Measurements from ENCODE around the gene ACTR3. TPM values are rescaled to one million over a fixed set of nuclear protein-coding genes. Genes with fewer than 3 reads are reported as not detected.

Gene ACTR3
- total and polyA plus RNA-seq, 9 donors: 41.7 to 167 (median 133) TPM

DNA sequence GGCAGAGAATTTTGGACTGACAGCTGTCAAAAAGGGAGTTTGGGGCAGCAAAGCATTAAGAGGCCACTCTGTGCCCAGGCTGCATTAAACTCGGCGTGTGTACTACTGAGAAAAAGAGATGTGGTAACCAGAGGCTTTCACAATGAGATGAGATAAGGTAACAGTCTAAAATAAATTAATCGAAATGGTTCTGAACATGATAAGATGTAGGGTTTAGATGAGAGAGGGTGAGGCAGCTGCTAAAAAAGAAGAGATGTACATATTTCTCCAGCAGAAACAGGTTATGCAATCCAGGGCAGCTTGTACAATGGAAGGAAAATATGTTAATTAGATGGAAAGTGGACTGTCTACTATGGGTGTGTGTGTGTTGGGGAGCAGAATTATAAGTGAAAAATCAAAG lies 39.2 kb upstream of the ACTR3 start:
- Histone ChIP-seq H3K27me3 (no peaks in the 10 kb centered on the region), H3K36me3 (no peaks in the 10 kb centered on the region), H3K4me1 (ENCODE audit: insufficient read depth) (peaks cover 3% of the 10 kb centered on the region), H3K4me3 (no peak overlapping the region), H3K27ac (no peak overlapping the region), H3K9me3 (no peaks in the 10 kb centered on the region)
- 68 to 85% (median 79%) methylated on average over 3 of the region's 3 CpGs for WGBS, 3 donors
- intact Hi-C loops (cut with DNase I): no loop called here
- no peak for DNase-seq
- no peak for TF ChIP-seq POLR2A (IDR thresholded peaks at IDR 0.05)
- TF ChIP-seq, protein P1, sequence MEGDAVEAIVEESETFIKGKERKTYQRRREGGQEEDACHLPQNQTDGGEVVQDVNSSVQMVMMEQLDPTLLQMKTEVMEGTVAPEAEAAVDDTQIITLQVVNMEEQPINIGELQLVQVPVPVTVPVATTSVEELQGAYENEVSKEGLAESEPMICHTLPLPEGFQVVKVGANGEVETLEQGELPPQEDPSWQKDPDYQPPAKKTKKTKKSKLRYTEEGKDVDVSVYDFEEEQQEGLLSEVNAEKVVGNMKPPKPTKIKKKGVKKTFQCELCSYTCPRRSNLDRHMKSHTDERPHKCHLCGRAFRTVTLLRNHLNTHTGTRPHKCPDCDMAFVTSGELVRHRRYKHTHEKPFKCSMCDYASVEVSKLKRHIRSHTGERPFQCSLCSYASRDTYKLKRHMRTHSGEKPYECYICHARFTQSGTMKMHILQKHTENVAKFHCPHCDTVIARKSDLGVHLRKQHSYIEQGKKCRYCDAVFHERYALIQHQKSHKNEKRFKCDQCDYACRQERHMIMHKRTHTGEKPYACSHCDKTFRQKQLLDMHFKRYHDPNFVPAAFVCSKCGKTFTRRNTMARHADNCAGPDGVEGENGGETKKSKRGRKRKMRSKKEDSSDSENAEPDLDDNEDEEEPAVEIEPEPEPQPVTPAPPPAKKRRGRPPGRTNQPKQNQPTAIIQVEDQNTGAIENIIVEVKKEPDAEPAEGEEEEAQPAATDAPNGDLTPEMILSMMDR (IDR thresholded peaks at IDR 0.05): no peak
- no peak for TF ChIP-seq EP300 (IDR thresholded peaks at IDR 0.05)

DNA sequence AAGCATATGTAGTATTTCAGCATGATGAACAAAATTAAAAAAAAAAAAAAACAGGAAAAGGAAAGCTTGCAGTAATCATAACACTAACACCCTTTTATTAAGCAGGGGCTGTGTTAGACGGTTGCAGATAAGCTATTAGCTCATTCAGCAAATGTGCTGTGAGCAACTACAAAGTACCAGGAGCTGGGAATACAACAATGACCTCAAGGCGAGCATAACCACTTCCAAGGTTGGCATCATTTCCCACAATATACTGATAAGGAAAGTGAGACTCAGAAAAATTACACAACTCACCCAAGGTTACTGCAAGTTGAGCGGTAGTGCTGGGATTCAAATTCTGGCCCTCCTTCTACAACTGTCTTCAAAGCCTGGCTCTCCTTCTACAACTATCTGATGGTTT lies 38.2 kb upstream of the ACTR3 start:
- no peaks in the 10 kb centered on the region for H3K36me3 ChIP-seq
- H3K27ac ChIP-seq: no peak overlapping the region
- intact Hi-C loops (cut with DNase I): no loop called here
- no peaks in the 10 kb centered on the region for H3K9me3 ChIP-seq
- TF ChIP-seq EP300 (IDR thresholded peaks at IDR 0.05) (no peak), POLR2A (IDR thresholded peaks at IDR 0.05) (no peak)
- TF ChIP-seq, protein P1 (IDR thresholded peaks at IDR 0.05): no peak
- H3K27me3 ChIP-seq: no peaks in the 10 kb centered on the region
- 8 to 18% (median 17%) methylated on average over 3 of the region's 3 CpGs for WGBS, 3 donors
- H3K4me3 ChIP-seq: no peak overlapping the region
- DNase-seq: peak in 4 of 5 donors; percentile 17 to 33 (median 24)
- peaks cover 3% of the 10 kb centered on the region for H3K4me1 ChIP-seq (ENCODE audit: insufficient read depth)

DNA sequence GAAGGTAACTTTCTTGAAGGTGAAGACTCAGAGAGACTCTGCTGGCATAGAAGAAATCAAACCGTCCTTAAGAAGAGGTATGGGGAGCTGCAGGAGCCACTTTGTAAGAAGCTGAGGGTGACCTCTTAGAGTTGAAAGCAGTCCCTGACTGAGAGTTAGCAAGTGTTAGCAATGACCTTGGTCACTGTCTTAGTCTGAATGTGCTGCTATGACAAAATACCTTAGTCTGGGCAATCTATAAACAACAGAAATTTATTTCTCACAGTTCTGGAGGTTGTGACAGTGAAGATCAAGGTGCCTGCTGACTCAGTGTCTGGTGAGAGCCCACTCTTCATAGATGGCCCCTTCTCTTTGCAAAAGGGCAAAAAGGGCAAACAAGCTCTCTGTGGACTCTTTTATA lies 35.7 kb upstream of the ACTR3 start:
- H3K9me3 ChIP-seq: no peaks in the 10 kb centered on the region
- no peaks in the 10 kb centered on the region for H3K36me3 ChIP-seq
- no peak overlapping the region for H3K4me3 ChIP-seq
- no peak for DNase-seq
- peaks cover 3% of the 10 kb centered on the region for H3K4me1 ChIP-seq (ENCODE audit: insufficient read depth)
- TF ChIP-seq POLR2A (IDR thresholded peaks at IDR 0.05) (no peak), EP300 (IDR thresholded peaks at IDR 0.05) (no peak)
- TF ChIP-seq, protein P1 (IDR thresholded peaks at IDR 0.05): no peak
- 98 to 100% (median 98%) methylated on average over 1 of the region's 1 CpG for WGBS, 3 donors
- no peak overlapping the region for H3K27ac ChIP-seq
- no peaks in the 10 kb centered on the region for H3K27me3 ChIP-seq
- intact Hi-C loops (cut with DNase I): no loop called here

DNA sequence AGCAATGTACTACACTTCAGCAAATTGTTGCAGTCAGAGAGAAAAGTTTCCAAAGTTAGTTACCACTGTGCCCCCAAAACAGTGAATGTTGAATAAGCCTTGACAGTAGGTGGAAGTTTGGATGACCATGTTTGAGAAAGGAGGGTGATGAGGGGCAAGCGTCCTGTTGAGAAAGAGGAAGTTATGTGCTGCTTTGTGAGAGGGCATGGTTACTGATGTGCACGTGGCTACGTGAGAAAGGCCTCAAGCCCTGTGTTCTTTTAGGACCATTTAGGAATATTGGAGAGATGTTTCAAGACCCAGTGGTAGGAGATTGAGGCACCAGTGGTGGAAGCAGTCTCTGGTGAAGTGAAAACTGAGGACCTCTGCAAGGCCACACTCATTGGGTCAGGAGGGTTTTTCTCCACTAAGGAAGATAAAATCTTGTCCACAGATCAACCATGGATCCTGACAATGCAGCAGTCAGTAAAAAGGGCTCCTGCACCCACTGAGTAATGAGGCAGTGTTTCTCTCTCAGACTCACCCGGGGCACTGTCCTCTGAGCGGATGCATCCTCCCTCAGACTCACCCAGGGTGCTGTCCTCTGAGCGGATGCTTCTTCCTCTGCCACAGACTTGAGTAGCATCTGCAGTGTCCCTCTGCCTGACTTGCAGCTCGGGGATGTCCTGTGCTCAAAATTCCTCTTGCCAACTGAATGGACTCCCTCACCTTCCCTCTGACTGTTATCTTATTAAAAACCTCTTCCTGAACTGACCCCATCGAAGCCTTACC lies 34.7 kb upstream of the ACTR3 start:
- Histone ChIP-seq H3K36me3 (no peaks in the 10 kb centered on the region), H3K27me3 (no peaks in the 10 kb centered on the region), H3K9me3 (no peaks in the 10 kb centered on the region), H3K4me3 (no peak overlapping the region), H3K4me1 (ENCODE audit: insufficient read depth) (peaks cover 3% of the 10 kb centered on the region), H3K27ac (no peak overlapping the region)
- TF ChIP-seq EP300 (IDR thresholded peaks at IDR 0.05) (no peak), POLR2A (IDR thresholded peaks at IDR 0.05) (no peak)
- TF ChIP-seq, protein P1 (IDR thresholded peaks at IDR 0.05): no peak
- intact Hi-C loops (cut with DNase I): no loop called here
- no peak for DNase-seq
- WGBS, 3 donors: 86 to 89% (median 87%) methylated on average over 8 of the region's 8 CpGs

Data from ovary (tissue), 9 donors.